Left ventricle myocardium inferior (tissue), 1 donor: ENCODE data around the gene PIEZO2. TPM values are rescaled to one million over a fixed set of nuclear protein-coding genes. Genes with fewer than 3 reads are reported as not detected.

Experiments used
- DNase-seq: peaks from one replicate; pipeline ENCODE4 v3.0.0-alpha.2; 2020
- H3K27ac ChIP-seq: fragments of 200-600 bp; replicated peaks from 2 replicates; pipeline ENCODE4 v1.8.0; 2021
- H3K27me3 ChIP-seq: fragments of 200-600 bp; 2 replicates; pipeline ENCODE4 v1.8.0; 2021; ENCODE audit warnings: low read depth
- H3K36me3 ChIP-seq: fragments of 200-600 bp; 2 replicates; pipeline ENCODE4 v1.8.0; 2021
- H3K4me1 ChIP-seq: fragments of 200-600 bp; 2 replicates; pipeline ENCODE4 v1.8.0; 2021
- H3K4me3 ChIP-seq: fragments of 200-600 bp; 2 replicates; pipeline ENCODE4 v1.8.0; 2021; ENCODE audit warnings: mild to moderate bottlenecking, moderate library complexity
- H3K9me3 ChIP-seq: fragments of 200-600 bp; replicated peaks from 2 replicates; pipeline ENCODE4 v1.8.0; 2021
- intact Hi-C: fragments of 100-400 bp; cut with micrococcal nuclease; formaldehyde crosslinking; loops from one replicate; pipeline ENCODE4 v1.11.0; 2022
- total RNA-seq: library from RNA; stranded (reverse); fragmentation: NEBNext Ultra II Directional; extraction: Animal tissue kit (Norgen Biotek cat#: 25700); gene quantifications from one replicate; pipeline ENCODE4 v1.2.1, GENCODE V29; 2021
- TF ChIP-seq, protein P1 (sequence below): fragments of 200-600 bp; IDR thresholded peaks from 2 replicates; pipeline ENCODE4 v1.8.0; 2021; ENCODE audit warnings: antibody characterized with exemption, mild to moderate bottlenecking, borderline replicate concordance
- donor health status: DM: no; HTN: yes; CAD: no; lungs with severe emphysema.

PIEZO2 gene
- total RNA-seq, 1 donor from 2014 or later: 0.33 TPM

DNA sequence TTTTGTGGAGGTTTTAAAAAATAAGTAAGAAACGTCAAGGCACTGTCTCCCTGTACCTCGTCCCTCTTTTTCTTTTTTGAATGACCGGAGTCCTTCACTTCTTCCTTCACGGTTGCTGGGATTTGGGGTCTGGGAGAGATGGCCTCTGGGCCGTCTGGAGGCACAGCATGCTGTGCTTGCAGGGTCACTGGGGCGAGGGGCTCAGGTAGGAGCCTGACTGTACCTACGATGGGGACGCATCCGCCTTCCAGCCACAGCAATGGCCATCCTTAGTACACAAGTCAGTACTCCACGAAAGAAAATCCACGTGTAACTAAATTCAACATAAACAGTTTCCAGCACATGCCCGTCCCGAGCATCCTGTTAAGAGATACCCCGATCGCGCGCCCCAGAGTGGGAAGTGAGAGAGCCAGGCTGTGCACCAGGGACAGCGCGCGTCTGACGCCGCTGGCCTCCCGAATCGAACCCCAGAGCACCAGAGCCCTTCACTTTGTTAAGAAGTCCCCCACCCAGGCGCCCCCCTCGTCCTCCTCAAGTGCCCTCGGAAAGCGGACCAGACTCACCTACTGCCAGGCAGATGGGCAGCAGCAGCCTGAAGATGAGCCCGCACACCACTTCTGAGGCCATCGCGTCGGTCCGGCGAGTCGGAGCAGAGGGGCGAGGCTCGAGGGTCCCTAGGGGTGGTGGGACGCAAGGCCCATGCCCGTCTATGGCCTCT is 1.2 kb downstream of the PIEZO2 start:
- intact Hi-C loops: no loop called here

DNA sequence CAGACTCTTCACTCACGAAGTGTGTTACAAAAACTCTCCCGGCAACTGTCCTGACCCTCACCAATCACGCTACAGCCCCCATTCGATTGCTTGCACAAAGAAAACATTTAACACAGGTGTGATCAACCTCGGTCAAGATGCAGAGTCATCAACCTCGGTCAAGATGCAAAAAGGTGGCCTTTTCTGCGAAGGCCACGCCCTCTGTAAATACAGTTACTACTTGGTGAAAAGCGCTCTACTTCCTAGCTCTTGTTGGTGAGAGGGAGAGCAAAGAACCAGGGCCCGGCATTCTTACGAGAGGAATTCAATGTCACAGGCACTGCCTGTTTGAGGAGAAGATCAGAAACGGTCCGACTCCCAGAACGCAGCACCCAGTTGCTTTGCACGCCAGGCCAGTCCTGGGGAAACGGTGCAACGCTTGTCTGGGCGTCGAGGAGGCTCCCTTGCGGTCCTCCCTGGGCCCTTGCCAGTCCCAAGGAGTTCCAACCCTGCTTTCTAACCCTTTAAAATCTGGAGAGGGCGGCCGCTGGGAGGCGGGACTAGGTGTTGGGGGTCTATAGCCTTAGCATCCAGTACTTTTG is 1.9 kb downstream of the PIEZO2 start:
- intact Hi-C loops: no loop called here
- peaks cover 31% of the 10 kb centered on the region for H3K4me1 ChIP-seq
- H3K9me3 ChIP-seq: no peaks in the 10 kb centered on the region
- DNase-seq: no peak
- no peak overlapping the region for H3K27ac ChIP-seq
- peaks cover 89% of the 10 kb centered on the region for H3K27me3 ChIP-seq
- TF ChIP-seq, protein P1, sequence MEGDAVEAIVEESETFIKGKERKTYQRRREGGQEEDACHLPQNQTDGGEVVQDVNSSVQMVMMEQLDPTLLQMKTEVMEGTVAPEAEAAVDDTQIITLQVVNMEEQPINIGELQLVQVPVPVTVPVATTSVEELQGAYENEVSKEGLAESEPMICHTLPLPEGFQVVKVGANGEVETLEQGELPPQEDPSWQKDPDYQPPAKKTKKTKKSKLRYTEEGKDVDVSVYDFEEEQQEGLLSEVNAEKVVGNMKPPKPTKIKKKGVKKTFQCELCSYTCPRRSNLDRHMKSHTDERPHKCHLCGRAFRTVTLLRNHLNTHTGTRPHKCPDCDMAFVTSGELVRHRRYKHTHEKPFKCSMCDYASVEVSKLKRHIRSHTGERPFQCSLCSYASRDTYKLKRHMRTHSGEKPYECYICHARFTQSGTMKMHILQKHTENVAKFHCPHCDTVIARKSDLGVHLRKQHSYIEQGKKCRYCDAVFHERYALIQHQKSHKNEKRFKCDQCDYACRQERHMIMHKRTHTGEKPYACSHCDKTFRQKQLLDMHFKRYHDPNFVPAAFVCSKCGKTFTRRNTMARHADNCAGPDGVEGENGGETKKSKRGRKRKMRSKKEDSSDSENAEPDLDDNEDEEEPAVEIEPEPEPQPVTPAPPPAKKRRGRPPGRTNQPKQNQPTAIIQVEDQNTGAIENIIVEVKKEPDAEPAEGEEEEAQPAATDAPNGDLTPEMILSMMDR: no peak
- no peak overlapping the region for H3K4me3 ChIP-seq
- H3K36me3 ChIP-seq: no peaks in the 10 kb centered on the region

More for the DNA sequence above, 1.2 kb downstream of the PIEZO2 start:
- Histone ChIP-seq H3K27me3 (peaks cover 90% of the 10 kb centered on the region), H3K9me3 (no peaks in the 10 kb centered on the region), H3K4me1 (peaks cover 31% of the 10 kb centered on the region), H3K36me3 (no peaks in the 10 kb centered on the region), H3K4me3 (peak overlapping the region; percentile 61), H3K27ac (no peak overlapping the region)
- TF ChIP-seq, protein P1: no peak
- no peak for DNase-seq

DNA sequence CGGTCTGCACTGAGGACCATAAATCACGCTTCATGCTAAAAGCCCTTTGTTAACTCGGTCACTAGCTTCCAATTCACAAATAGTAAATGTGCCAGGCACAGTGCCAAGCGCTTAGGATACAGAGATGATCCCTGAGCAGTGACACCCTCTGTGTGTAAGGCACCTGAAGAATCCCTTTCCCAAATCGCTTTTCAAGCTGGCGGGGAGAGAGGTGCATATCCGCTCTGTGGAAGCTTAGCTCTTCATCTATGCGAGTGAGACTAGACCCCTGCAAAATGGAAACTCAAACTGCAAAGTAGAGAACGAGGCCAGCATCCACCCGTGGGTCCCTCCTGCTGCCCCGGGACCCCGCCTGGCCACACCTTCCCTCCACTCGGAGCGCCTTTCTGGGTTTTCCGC is 2.4 kb downstream of the PIEZO2 start:
- Histone ChIP-seq H3K27me3 (peaks cover 88% of the 10 kb centered on the region), H3K4me1 (peaks cover 31% of the 10 kb centered on the region), H3K27ac (no peak overlapping the region), H3K9me3 (no peaks in the 10 kb centered on the region), H3K36me3 (no peaks in the 10 kb centered on the region), H3K4me3 (no peak overlapping the region)
- TF ChIP-seq, protein P1: no peak
- intact Hi-C loops: no loop called here
- DNase-seq: no peak

DNA sequence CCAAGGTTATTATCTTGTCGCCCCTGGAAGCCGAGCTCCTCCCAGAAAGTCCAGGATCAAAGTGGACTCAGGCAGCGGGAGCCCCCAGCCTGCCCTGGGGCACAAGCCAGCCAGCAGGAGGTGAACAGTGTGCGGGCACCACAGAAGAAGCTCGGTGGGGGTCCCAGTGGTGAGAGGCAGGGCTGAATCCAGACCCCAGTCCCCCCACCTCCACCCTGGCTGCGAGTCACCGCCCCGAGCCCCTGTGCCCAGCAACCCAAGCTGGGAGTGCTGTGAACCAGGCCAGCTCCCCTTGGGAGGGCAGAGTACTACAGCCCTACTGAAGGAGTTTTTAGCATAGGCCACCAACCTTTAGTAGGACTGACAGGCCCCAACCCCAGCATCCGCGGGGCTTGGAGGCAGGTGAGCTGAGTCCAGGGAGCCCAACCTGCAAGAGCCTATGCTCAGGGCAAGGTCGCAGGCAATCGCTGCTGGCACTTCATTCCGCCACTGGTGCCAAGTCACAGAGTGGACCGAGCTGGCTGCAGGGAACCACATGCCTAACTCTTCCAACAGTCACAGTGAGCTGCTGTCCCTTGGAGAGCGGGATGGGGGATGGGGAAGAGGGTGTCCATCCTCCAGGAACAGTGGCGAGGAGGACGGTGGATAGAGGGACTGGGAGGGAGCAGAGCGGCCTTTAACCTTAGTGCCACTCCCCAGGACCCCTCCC is 3.0 kb downstream of the PIEZO2 start:
- H3K4me1 ChIP-seq: peaks cover 31% of the 10 kb centered on the region
- H3K27ac ChIP-seq: no peak overlapping the region
- intact Hi-C loops: no loop called here
- no peaks in the 10 kb centered on the region for H3K9me3 ChIP-seq
- H3K4me3 ChIP-seq: no peak overlapping the region
- TF ChIP-seq, protein P1: no peak
- DNase-seq: peak; percentile 66
- no peaks in the 10 kb centered on the region for H3K36me3 ChIP-seq
- H3K27me3 ChIP-seq: peaks cover 83% of the 10 kb centered on the region

DNA sequence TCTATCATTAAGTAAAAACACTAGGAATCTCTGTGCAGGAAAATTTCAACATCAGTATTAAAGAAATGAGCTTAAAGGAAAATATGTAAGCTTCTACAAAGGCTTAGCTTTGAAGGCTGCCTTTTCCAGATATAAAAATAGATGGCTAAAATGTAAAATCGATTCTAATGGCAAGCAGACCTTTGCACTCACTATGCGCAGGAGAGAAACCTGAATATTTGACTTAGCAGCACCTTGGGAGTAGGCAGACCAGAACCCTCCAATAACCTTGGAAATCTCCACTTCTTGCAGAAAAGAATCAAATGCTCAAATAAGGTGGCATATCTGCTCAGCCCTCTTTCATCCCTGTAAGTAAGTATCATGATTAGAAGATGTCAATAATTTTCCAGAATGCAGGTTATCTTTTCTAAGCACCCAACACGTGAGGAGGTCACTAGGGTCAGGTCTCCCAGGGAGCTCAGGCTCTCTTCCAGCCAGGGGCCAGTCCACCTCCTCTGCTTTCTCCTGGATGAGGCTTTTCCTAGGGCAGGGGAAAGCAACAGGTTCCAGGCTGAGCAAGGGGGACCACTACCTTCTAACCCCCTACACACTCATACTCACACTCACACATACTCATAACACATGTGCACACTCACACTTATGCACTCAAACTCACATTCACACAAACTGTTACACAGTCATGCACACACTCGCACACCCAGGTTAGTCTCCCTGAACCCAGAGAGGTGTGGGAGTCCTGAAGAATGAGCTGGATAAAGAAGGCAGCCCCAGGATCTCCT is 3.8 kb downstream of the PIEZO2 start:
- H3K4me3 ChIP-seq: no peak overlapping the region
- TF ChIP-seq, protein P1: no peak
- no peak overlapping the region for H3K27ac ChIP-seq
- no peaks in the 10 kb centered on the region for H3K9me3 ChIP-seq
- H3K27me3 ChIP-seq: peaks cover 75% of the 10 kb centered on the region
- no peaks in the 10 kb centered on the region for H3K36me3 ChIP-seq
- DNase-seq: no peak
- peaks cover 31% of the 10 kb centered on the region for H3K4me1 ChIP-seq
- intact Hi-C loops: no loop called here
